GM19238 (cell line): ENCODE results near the gene PLEKHA7.

Experiments used
- DNase-seq: peaks from one replicate; pipeline ENCODE4 v3.0.0; 2011; ENCODE audit warnings: low spot score; ENCODE audit not compliant: insufficient read length

Gene PLEKHA7

DNA sequence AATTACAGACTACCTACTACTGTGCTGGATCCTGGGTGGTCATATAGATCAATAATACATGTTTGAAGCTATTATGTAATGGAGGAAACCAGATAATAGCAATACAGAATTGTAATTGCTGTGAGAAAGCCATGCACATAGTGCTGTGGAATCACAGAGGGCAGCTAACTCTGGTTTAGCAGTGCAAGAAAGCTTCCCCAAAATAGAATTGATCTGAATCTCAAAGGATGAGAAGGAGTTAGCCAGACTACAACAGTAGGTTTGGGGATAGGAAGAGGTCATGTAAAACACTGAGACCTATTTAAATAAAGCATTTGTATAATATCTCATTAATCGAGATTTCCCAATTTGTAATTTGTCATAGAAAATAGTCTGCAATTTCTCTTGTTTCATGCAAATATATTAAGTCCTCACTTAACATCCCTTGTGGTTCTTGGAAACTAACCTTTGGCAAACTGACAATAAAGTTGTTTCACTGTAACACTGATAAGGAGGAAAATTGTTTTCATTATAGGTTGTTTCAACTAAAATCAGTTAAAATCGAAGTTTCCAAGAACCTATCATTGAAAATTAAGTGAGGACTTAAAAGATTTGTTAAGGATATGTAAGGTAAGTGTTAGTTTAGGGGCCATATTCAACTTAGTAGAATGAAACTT, 268.1 kb downstream of the PLEKHA7 start:
- DNase-seq: no peak

DNA sequence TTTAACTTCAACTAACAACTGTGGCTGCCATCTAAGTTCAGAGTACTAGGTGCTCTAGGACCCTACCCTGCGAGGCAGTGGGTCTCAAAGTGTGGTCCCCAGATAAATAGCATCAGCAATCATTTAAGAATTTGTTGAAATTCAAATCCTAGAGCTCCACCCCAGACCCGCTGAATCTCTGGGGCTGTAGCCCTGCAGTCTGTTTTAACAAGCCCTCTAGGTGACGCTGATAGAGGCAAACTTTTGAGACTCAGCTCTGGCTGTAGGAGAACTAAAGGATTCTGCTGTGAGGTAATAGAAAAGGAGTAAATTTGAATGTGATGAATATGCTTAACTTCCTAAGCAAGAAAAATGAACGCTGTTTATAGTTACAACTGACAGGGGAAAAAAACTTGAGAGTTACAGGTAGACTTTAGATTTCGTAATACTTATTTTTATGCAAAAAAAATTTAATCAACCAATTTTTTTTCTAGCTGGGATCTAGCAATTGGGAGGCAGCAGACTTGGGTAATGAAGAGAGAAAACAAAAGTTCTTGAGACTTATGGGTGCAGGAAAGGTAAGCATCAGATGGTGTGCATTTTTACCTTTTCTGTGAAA, 270.0 kb downstream of the PLEKHA7 start:
- DNase-seq: no peak

DNA sequence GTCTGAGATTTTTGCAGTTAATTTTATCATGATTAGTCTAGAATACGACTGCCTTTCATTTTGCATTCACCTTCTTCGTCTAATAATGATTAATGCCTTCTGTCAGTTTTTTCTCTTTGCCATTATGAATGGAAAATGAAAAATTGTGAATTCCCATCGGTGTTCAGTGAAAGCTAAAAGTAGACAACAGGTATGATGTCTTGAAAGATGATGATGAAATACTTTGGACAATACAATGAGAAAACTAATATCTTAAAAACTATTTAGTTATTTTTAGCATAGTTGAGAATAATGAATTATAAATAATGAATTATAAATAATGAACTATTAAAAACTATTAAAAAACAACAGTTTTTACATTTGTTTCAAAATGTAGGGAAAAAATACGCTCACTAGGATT, 270.7 kb downstream of the PLEKHA7 start:
- no peak for DNase-seq

DNA sequence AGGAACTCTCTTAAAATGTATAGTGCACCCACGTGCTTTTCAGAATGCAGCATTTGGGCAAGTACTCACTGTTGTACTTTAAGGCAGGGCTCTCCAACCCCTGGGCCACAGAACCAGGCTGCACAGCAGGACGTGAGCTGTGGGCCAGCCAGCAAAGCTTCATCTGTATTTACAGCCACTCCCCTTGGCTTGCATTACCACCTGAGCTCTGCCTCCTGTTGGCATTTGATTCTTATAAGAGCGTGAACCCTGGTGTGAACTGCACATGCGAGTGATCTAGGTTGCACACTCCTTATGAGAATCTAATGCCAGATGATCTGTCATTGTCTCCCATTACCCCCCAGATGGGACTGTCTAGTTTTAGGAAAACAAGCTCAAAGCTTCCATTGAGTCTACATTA, 272.7 kb downstream of the PLEKHA7 start:
- DNase-seq: no peak

GRCh38 chr11:16738947-16739815, 275.0 kb downstream of the PLEKHA7 start:
- no peak for DNase-seq

- DNase-seq: peak; percentile 65
Observed at GRCh38 chr11:16738193-16738946, 275.8 kb downstream of the PLEKHA7 start, which contains the start of gene C11orf58. Gene C11orf58, plus strand, starts transcription at chr11:16738647. Its CDS starts 132 bp downstream, at chr11:16738779.

GRCh38 chr11:16737818-16738192, 276.4 kb downstream of the PLEKHA7 start:
- DNase-seq: no peak
